OCI-LY1 (cell line): ENCODE data around the gene SLC25A26.
"Not testable (repeated sequence)": the region's sequence is repeated elsewhere in the genome, so short reads cannot be mapped to it uniquely, and the experiment has no call there.

ENCODE experiments used
- H2AFZ ChIP-seq: fragments of 200-600 bp; sonication (generic), shearing (Covaris generic); 2 replicates; pipeline ENCODE4 v1.6.0; 2014; ENCODE audit warnings: antibody characterized with exemption, mild to moderate bottlenecking, low read length
- H3F3A ChIP-seq: fragments of 200-600 bp; sonication (generic), shearing (Covaris generic); 2 replicates; pipeline ENCODE4 v1.6.0; 2014; ENCODE audit warnings: mild to moderate bottlenecking, antibody characterized with exemption, low read length, moderate library complexity; ENCODE audit not compliant: insufficient read depth
- H3K27ac ChIP-seq: fragments of 200-600 bp; sonication (generic); 2 replicates; pipeline ENCODE4 v1.5.1; 2014; ENCODE audit warnings: low read length, mixed run types, mild to moderate bottlenecking, low read depth; ENCODE audit not compliant: poor library complexity, severe bottlenecking
- H3K27me3 ChIP-seq: fragments of 200-600 bp; sonication (generic); 2 replicates; pipeline ENCODE4 v1.6.0; 2014; ENCODE audit warnings: antibody characterized with exemption, mild to moderate bottlenecking, low read length, moderate library complexity; ENCODE audit not compliant: insufficient read depth
- H3K36me3 ChIP-seq: fragments of 200-600 bp; sonication (generic); 2 replicates; pipeline ENCODE4 v1.6.1; 2014; ENCODE audit warnings: mild to moderate bottlenecking, antibody characterized with exemption, low read length, moderate library complexity, mixed read lengths; ENCODE audit not compliant: insufficient read depth
- H3K4me1 ChIP-seq: fragments of 200-600 bp; sonication (generic); 2 replicates; pipeline ENCODE4 v1.5.1; 2014; ENCODE audit warnings: mild to moderate bottlenecking, low read length, moderate library complexity; ENCODE audit not compliant: insufficient read depth, severe bottlenecking
- H3K4me2 ChIP-seq: fragments of 200-600 bp; sonication (generic), shearing (Covaris generic); 2 replicates; pipeline ENCODE4 v1.6.1; 2014; ENCODE audit warnings: low read length
- H3K4me3 ChIP-seq: fragments of 200-600 bp; sonication (generic); 2 replicates; pipeline ENCODE4 v1.5.1; 2014; ENCODE audit warnings: low read length, low read depth, mild to moderate bottlenecking, mixed read lengths; ENCODE audit not compliant: poor library complexity, severe bottlenecking
- H3K79me2 ChIP-seq: fragments of 200-600 bp; shearing (Covaris generic); 2 replicates; pipeline ENCODE4 v1.6.1; 2016; ENCODE audit warnings: mixed run types, low read length, mixed read lengths; ENCODE audit not compliant: insufficient read depth
- H3K9ac ChIP-seq: fragments of 200-600 bp; sonication (generic), shearing (Covaris generic); 2 replicates; pipeline ENCODE4 v1.6.1; 2014; ENCODE audit warnings: mild to moderate bottlenecking, low read length, mixed read lengths
- H3K9me2 ChIP-seq: fragments of 200-600 bp; sonication (generic), shearing (Covaris generic); 2 replicates; pipeline ENCODE4 v1.6.1; 2014; ENCODE audit warnings: low read depth, mild to moderate bottlenecking, low read length, mixed read lengths
- H3K9me3 ChIP-seq: fragments of 200-600 bp; shearing (Covaris generic); 2 replicates; pipeline ENCODE4 v1.6.1; 2014; ENCODE audit warnings: low read length, mixed read lengths
- H4K20me1 ChIP-seq: fragments of 200-600 bp; sonication (generic), shearing (Covaris generic); 2 replicates; pipeline ENCODE4 v1.6.0; 2016; ENCODE audit warnings: mild to moderate bottlenecking, low read length; ENCODE audit not compliant: insufficient read depth
- EZH2 ChIP-seq: fragments of 200-600 bp; sonication (generic), shearing (Covaris generic); IDR thresholded peaks from 2 replicates; pipeline ENCODE4 v1.8.0; 2017; ENCODE audit warnings: borderline replicate concordance, mixed run types, mild to moderate bottlenecking, antibody characterized with exemption, low read length, moderate library complexity, mixed read lengths
- TF ChIP-seq, protein P1 (sequence below): fragments of 200-600 bp; sonication (generic), shearing (Covaris generic); IDR thresholded peaks from 2 replicates; pipeline ENCODE4 v1.5.1; 2017; ENCODE audit warnings: mild to moderate bottlenecking, antibody characterized with exemption, low read length, moderate library complexity, mixed read lengths

Gene SLC25A26

DNA sequence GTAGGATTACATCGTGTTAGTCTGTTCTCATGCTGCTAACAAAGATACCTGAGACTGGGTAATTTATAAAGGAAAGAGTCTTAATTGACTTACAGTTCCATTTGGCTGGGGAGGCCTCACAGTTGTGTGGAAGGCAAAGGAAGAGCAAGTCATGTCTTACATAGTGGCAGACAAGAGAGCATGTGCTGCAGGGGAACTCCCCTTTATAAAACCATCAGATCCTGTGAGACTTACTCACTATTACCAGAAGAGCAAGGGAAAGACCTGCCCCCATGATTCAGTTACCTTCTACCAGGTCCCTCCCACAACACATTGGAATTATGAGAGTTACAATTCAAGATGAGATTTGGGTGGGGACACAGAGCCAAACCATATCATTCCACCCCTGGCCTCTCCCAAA, 3.4 kb downstream of the SLC25A26 start:
- no peaks in the 10 kb centered on the region for H4K20me1 ChIP-seq
- no peak for TF ChIP-seq EZH2
- TF ChIP-seq, protein P1, sequence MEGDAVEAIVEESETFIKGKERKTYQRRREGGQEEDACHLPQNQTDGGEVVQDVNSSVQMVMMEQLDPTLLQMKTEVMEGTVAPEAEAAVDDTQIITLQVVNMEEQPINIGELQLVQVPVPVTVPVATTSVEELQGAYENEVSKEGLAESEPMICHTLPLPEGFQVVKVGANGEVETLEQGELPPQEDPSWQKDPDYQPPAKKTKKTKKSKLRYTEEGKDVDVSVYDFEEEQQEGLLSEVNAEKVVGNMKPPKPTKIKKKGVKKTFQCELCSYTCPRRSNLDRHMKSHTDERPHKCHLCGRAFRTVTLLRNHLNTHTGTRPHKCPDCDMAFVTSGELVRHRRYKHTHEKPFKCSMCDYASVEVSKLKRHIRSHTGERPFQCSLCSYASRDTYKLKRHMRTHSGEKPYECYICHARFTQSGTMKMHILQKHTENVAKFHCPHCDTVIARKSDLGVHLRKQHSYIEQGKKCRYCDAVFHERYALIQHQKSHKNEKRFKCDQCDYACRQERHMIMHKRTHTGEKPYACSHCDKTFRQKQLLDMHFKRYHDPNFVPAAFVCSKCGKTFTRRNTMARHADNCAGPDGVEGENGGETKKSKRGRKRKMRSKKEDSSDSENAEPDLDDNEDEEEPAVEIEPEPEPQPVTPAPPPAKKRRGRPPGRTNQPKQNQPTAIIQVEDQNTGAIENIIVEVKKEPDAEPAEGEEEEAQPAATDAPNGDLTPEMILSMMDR = no peak
- peaks cover 20% of the 10 kb centered on the region for H3K4me1 ChIP-seq
- no peaks in the 10 kb centered on the region for H3K27me3 ChIP-seq
- no peaks in the 10 kb centered on the region for H3F3A ChIP-seq
- H3K27ac ChIP-seq = no peak overlapping the region
- H3K4me2 ChIP-seq = no peak overlapping the region
- H3K9me2 ChIP-seq = no peaks in the 10 kb centered on the region
- H3K36me3 ChIP-seq = peaks cover 11% of the 10 kb centered on the region
- no peak overlapping the region for H3K4me3 ChIP-seq
- H3K79me2 ChIP-seq = peaks cover 13% of the 10 kb centered on the region; the same call in 1 of the 2 replicates
- H3K9ac ChIP-seq = no peak overlapping the region
- no peaks in the 10 kb centered on the region for H3K9me3 ChIP-seq
- no peak overlapping the region for H2AFZ ChIP-seq

- not testable (repeated sequence) for H3K27me3 ChIP-seq
- peaks cover 13% of the 10 kb centered on the region; the same call in 1 of the 2 replicates for H3K79me2 ChIP-seq
Measured at GRCh38 chr3:66226093-66226492, 5.3 kb downstream of the SLC25A26 start.

GRCh38 chr3:66227051-66227450, 6.2 kb downstream of the SLC25A26 start:
- H3K4me2 ChIP-seq = no peak overlapping the region
- H3K9me3 ChIP-seq = no peaks in the 10 kb centered on the region
- H3K9me2 ChIP-seq = no peaks in the 10 kb centered on the region
- no peak overlapping the region for H3K4me3 ChIP-seq
- TF ChIP-seq EZH2 = no peak
- TF ChIP-seq, protein P1 = no peak
- H3K27me3 ChIP-seq = no peaks in the 10 kb centered on the region
- peaks cover 8% of the 10 kb centered on the region for H3K4me1 ChIP-seq
- peaks cover 11% of the 10 kb centered on the region for H3K36me3 ChIP-seq
- H3K9ac ChIP-seq = no peak overlapping the region
- H2AFZ ChIP-seq = no peak overlapping the region
- no peaks in the 10 kb centered on the region for H3F3A ChIP-seq
- H3K27ac ChIP-seq = no peak overlapping the region
- no peaks in the 10 kb centered on the region for H4K20me1 ChIP-seq
- peaks cover 8% of the 10 kb centered on the region; the same call in 1 of the 2 replicates for H3K79me2 ChIP-seq

More at GRCh38 chr3:66226093-66226492, 5.3 kb downstream of the SLC25A26 start:
- H4K20me1 ChIP-seq, H3F3A ChIP-seq, H3K9me2 ChIP-seq, H3K4me3 ChIP-seq, H3K9me3 ChIP-seq, H3K9ac ChIP-seq, H2AFZ ChIP-seq, H3K4me2 ChIP-seq, H3K27ac ChIP-seq: not testable (repeated sequence)
- H3K4me1 ChIP-seq = peaks cover 16% of the 10 kb centered on the region
- H3K36me3 ChIP-seq = peaks cover 11% of the 10 kb centered on the region

GRCh38 chr3:66227915-66228314, 7.1 kb downstream of the SLC25A26 start:
- Histone ChIP-seq H3K79me2 (peaks cover 8% of the 10 kb centered on the region; the same call in 1 of the 2 replicates), H3K9me3 (no peaks in the 10 kb centered on the region)
- no peak for TF ChIP-seq EZH2
- TF ChIP-seq, protein P1 = no peak

More at GRCh38 chr3:66227915-66228314, 7.1 kb downstream of the SLC25A26 start:
- H4K20me1 ChIP-seq = no peaks in the 10 kb centered on the region
- no peak overlapping the region for H3K4me2 ChIP-seq
- no peak overlapping the region for H2AFZ ChIP-seq
- no peak overlapping the region for H3K4me3 ChIP-seq
- H3K27ac ChIP-seq = no peak overlapping the region
- H3K27me3 ChIP-seq = no peaks in the 10 kb centered on the region
- peaks cover 6% of the 10 kb centered on the region for H3K36me3 ChIP-seq
- no peaks in the 10 kb centered on the region for H3F3A ChIP-seq
- H3K9me2 ChIP-seq = no peaks in the 10 kb centered on the region
- H3K4me1 ChIP-seq = peaks cover 8% of the 10 kb centered on the region
- no peak overlapping the region for H3K9ac ChIP-seq
